Activated naive CD8-positive, alpha-beta T cell treated with anti-CD3 and anti-CD28 coated beads, Interleukin-2, amount 50 U/mL, for 24 hours (primary cell): ENCODE measurements around the gene SLC7A5.
"Not testable (repeated sequence)": the region's sequence is repeated elsewhere in the genome, so short reads cannot be mapped to it uniquely, and the experiment has no call there.

Experiments used
- ATAC-seq: fragments of 150-1000 bp; cut with Tn5 transposase; one replicate; pipeline ENCODE4 v1.10.0; 2021
- DNase-seq: peaks from one replicate; pipeline ENCODE4 v3.0.0; 2021
- H3K27ac Mint-ChIP-seq: one replicate; pipeline ENCODE4 v1.8.0; 2021; ENCODE audit warnings: mild to moderate bottlenecking, mixed read lengths
- H3K27me3 Mint-ChIP-seq: one replicate; pipeline ENCODE4 v1.8.0; 2021; ENCODE audit warnings: mixed read lengths
- H3K36me3 Mint-ChIP-seq: one replicate; pipeline ENCODE4 v1.8.0; 2021; ENCODE audit warnings: low read depth, mixed read lengths
- H3K4me1 Mint-ChIP-seq: one replicate; pipeline ENCODE4 v1.8.0; 2021; ENCODE audit warnings: mixed read lengths
- H3K4me3 Mint-ChIP-seq: one replicate; pipeline ENCODE4 v1.8.0; 2021; ENCODE audit warnings: mild to moderate bottlenecking, moderate library complexity, mixed read lengths
- H3K9me3 Mint-ChIP-seq: one replicate; pipeline ENCODE4 v1.8.0; 2021; ENCODE audit warnings: mixed read lengths

Gene SLC7A5

DNA sequence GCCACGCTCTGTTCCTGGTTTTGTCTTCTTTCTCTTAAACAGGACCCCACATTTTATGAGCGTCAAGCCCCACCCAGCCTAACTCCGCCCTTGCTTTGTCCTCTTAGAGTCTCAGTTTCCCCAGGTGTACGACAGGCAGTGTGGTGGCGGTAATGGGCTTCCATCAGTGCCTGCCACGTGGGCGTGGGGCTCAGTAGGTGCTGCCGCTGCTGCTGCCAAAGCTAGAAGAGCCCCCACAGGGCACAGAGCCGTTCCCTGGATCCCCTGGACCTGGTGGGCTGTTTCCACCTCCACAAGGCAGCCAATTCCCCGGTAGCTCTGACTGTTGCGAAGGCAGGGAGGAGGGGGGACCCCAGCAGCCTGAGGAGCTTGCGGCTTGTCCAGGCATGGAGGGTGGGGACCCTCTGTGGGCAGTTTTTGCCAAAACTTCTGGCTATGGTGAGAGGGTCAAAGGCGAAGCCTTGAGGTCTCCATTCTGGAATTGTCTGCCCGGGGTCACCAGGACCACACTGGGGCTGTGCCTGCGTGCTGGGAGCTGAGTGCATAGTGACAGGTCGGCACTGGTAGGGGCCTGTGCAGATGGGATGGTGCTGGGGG, 27.7 kb upstream of the SLC7A5 start:
- not testable (repeated sequence) for DNase-seq, H3K36me3 Mint-ChIP-seq, H3K27me3 Mint-ChIP-seq, H3K9me3 Mint-ChIP-seq
- peak overlapping the region; percentile 100 for H3K27ac Mint-ChIP-seq
- peak; percentile 3 for ATAC-seq
- peaks cover 60% of the 10 kb centered on the region for H3K4me1 Mint-ChIP-seq
- peak overlapping the region; percentile 72 for H3K4me3 Mint-ChIP-seq

DNA sequence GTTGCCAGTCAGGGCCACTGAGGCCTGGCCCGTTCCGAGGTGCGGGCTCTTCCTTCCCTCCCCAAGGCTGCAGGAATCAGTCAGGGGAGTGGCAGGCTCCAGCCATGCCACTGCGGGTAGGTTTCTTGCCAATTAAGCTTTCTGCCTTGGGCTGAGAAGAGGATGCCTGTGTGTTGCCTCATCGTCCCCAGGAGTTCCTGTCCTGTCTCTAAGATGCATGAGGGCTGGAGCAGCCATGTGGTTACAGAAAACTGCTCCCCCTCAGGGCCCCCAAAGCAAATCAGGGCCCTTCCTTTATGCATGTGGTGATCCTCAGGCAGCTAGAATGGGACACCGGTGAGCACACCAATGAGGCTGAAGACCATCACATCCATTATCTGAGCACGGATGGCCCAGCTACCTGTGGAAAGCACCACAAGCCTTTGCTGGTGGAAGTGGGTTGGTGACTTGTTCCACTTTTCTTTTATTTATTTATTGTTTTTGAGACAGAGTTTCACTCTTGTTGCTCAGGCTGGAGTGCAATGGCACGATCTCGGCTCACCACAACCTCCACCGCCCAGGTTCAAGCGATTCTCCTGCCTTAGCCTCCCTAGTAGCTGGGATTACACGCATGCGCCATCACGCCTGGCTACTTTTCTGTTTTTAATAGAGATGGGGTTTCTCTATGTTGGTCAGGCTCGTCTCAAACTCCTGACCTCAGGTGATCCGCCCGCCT, 27.0 kb upstream of the SLC7A5 start:
- H3K36me3 Mint-ChIP-seq, DNase-seq, H3K27me3 Mint-ChIP-seq, H3K9me3 Mint-ChIP-seq: not testable (repeated sequence)
- peaks cover 60% of the 10 kb centered on the region for H3K4me1 Mint-ChIP-seq
- ATAC-seq, result peak; percentile 4
- H3K4me3 Mint-ChIP-seq, result peak overlapping the region; percentile 70
- peak overlapping the region; percentile 100 for H3K27ac Mint-ChIP-seq

DNA sequence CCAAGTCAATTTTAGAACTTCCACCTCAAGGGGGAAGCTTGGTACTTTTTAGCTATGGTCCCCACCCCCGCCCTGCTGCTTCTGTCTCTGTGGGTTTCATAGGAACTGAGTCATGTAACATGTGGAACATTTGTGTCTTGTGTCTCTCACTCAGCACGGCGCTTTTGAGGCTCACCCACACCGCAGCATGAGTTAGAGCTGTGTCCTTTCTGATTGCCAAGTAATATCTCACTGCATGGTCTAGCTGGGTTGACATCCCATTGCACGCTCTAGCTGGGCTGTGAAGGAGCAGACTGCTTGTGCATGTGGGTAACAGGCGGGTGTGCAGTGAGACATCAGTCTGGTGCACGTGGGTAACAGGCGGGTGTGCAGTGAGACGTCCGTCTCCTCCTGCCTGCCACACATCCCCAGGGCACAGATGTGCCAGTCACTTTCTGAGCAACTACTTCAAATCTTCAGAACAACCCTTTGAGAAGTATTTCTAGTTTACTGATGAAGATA, 26.4 kb upstream of the SLC7A5 start:
- peaks cover 60% of the 10 kb centered on the region for H3K4me1 Mint-ChIP-seq
- ATAC-seq (peak; percentile 96), DNase-seq (peak; percentile 80)
- H3K36me3 Mint-ChIP-seq, result peaks cover 5% of the 10 kb centered on the region
- H3K27me3 Mint-ChIP-seq, result no peaks in the 10 kb centered on the region
- peak overlapping the region; percentile 100 for H3K27ac Mint-ChIP-seq
- no peaks in the 10 kb centered on the region for H3K9me3 Mint-ChIP-seq
- H3K4me3 Mint-ChIP-seq, result peak overlapping the region; percentile 70

DNA sequence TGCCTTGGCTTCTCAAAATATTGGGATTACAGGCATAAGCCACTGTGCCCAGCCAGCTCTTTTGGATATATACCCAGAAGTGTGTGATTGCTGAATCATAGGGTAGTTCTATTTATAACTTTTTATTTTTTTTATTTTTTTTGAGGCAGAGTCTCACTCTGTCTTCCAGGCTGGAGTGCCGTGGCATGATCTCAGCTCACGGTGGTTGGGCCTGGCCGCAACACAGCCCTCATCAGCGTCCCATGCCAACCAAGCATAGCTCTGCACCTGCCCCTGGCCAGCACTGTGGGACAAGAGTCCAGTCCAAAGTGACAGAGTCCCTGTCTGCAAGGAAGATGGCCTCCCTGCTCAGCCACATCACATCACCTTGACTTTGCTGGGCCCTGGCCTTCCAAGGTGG, 24.7 kb upstream of the SLC7A5 start:
- not testable (repeated sequence) for DNase-seq, H3K27me3 Mint-ChIP-seq, H3K36me3 Mint-ChIP-seq, H3K9me3 Mint-ChIP-seq, H3K4me3 Mint-ChIP-seq, ATAC-seq
- H3K4me1 Mint-ChIP-seq, result peaks cover 62% of the 10 kb centered on the region
- H3K27ac Mint-ChIP-seq, result peak overlapping the region; percentile 100

DNA sequence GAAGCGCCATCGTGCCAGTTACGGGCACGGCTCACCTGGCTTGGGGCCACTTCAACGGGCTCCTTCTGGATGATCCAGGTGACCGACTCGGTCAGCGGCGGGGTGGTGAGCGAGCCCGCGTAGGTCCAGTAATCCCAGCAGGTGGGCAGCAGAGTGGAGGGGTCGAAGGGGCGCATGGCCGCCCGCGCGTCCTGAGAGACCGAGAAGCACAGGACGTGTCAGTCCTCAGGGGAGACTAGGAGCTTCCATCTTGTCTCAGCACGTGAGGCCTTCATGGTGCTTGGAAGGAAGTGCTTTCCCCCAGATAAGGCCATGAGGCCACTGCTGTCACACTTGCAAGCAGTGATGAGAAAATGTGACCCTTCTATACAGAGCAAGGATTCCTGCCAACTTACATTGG, 22.5 kb upstream of the SLC7A5 start:
- Mint-ChIP-seq H3K36me3 (peaks cover 5% of the 10 kb centered on the region), H3K27me3 (no peaks in the 10 kb centered on the region), H3K9me3 (peaks cover 5% of the 10 kb centered on the region), H3K27ac (no peak overlapping the region), H3K4me3 (no peak overlapping the region), H3K4me1 (peaks cover 41% of the 10 kb centered on the region)
- DNase-seq (no peak), ATAC-seq (no peak)

DNA sequence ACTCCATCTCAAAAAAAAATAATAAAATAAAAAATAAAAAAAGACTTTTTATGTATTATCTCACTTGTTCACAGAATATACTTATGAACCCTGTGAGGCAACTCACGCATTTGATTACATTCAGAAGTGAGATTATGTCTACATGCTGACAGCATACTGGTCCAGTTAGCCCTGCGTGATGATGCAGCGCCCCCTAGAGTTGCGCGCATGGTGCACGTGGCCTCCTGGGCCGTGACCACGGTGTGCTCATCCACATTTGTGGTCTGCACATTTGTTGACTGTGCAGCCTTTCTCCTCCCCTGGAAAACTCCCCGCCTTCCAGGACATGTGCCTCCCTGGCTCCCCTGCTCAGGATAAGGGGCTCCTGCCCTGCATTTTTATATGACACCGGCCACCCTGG, 20.5 kb upstream of the SLC7A5 start:
- H3K27ac Mint-ChIP-seq, H3K9me3 Mint-ChIP-seq: not testable (repeated sequence)

DNA sequence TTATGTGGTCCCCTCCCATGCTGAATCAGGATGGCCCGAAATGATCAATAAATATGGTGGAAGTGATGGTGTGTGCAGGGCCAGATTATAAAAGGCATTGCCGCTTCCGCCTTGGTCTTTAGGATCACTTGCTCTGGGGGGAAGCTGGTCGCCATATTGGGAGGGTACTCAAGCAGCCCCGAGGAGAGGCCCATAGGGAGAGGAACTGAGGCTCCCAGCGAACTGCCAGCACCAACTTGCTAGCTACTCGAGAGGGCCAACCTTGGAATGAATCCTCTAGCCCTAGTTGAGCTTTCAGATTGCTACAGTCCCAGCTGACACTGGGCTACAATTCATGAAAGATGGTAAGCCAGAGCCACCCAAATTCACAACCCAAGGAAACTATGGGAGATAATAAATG, 19.0 kb upstream of the SLC7A5 start:
- not testable (repeated sequence) for H3K4me3 Mint-ChIP-seq, H3K27me3 Mint-ChIP-seq, H3K36me3 Mint-ChIP-seq, H3K27ac Mint-ChIP-seq, DNase-seq, H3K4me1 Mint-ChIP-seq, ATAC-seq, H3K9me3 Mint-ChIP-seq

More for the DNA sequence above, 20.5 kb upstream of the SLC7A5 start:
- not testable (repeated sequence) for H3K4me3 Mint-ChIP-seq, H3K36me3 Mint-ChIP-seq, H3K27me3 Mint-ChIP-seq
- peak; percentile 64 for DNase-seq
- peaks cover 21% of the 10 kb centered on the region for H3K4me1 Mint-ChIP-seq
- peak; percentile 49 for ATAC-seq

DNA sequence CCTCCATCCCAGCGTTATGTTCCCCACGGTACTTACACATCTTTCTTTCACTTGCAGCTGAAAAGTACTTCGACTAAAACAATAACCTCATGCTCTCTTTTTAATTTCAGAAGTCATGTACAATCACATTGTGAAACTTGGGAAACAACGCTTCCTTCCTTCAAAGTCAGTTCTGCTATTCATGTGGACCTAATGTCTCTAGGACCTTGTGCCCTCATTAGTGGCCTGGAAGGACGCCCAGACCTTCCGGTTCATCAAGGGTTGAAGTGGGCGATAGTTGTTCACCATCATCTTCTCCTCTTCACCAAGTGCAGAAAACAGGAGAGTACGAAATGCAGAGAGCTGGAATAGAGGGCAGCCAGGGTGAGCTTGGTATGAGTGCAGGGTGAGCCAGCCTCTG, 18.6 kb upstream of the SLC7A5 start:
- H3K36me3 Mint-ChIP-seq, H3K9me3 Mint-ChIP-seq, DNase-seq, H3K27ac Mint-ChIP-seq, ATAC-seq, H3K4me1 Mint-ChIP-seq, H3K4me3 Mint-ChIP-seq, H3K27me3 Mint-ChIP-seq: not testable (repeated sequence)

DNA sequence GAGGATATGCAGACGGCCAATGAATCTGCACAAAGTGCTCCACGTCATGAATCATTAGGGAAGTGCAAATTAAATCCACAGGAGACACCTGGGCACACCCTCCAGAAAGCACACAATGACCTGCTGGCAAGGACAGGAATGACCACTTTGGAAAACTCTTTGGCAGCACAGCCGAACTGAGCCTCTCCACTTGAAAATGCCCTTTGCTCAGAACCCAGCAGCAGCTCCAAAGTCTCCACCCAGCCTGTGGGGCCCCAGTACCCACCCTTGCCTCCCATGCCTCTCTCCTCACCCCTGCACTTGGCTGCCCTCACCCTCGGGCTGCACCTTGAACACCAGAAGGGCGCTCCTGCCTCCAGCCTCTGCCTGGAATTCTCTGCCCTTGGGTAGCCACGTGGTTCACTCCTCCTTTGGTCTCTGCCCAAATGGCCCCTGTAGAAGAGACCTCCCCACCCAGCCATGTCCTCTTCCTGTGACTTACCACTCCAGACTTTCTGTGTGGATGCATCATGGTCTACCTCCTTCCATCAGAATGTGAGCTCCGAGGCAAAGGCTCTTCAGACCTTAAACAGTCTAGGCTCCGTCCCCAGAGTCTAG, 16.2 kb upstream of the SLC7A5 start:
- H3K9me3 Mint-ChIP-seq, H3K36me3 Mint-ChIP-seq, H3K27me3 Mint-ChIP-seq, H3K4me3 Mint-ChIP-seq, ATAC-seq, DNase-seq, H3K27ac Mint-ChIP-seq, H3K4me1 Mint-ChIP-seq: not testable (repeated sequence)

DNA sequence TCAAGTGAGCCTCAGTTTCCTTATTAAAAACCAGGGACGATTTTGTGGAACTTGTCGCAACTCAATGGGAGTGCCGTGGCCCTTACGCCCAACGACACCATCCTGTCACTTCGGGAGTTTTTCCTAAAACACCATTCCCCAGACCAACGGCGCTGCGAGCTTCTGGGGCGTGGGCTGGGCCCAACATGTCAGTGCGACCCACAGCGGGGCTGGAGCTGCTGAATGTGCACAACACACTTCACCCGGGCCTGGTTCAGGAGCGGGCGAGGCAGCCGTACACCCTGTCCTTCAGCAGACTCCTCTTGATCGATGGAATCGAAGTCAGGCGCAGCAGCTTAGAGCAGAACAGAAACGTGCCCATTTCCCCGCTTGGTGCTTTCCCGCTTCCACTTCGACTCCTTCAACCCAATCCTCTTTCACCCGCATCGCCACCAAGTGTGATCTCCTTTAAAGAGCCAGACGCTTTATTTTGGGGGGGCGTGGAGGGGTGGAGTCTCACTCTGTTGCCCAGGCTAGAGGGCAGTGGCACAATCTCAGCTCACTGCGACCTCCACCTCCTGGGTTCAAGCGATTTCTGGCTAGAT, 13.2 kb upstream of the SLC7A5 start:
- no peak for ATAC-seq
- peaks cover 2% of the 10 kb centered on the region for H3K27me3 Mint-ChIP-seq
- peaks cover 16% of the 10 kb centered on the region for H3K4me1 Mint-ChIP-seq
- DNase-seq, result no peak
- no peak overlapping the region for H3K4me3 Mint-ChIP-seq
- peaks cover 8% of the 10 kb centered on the region for H3K9me3 Mint-ChIP-seq
- no peaks in the 10 kb centered on the region for H3K36me3 Mint-ChIP-seq
- H3K27ac Mint-ChIP-seq, result no peak overlapping the region

DNA sequence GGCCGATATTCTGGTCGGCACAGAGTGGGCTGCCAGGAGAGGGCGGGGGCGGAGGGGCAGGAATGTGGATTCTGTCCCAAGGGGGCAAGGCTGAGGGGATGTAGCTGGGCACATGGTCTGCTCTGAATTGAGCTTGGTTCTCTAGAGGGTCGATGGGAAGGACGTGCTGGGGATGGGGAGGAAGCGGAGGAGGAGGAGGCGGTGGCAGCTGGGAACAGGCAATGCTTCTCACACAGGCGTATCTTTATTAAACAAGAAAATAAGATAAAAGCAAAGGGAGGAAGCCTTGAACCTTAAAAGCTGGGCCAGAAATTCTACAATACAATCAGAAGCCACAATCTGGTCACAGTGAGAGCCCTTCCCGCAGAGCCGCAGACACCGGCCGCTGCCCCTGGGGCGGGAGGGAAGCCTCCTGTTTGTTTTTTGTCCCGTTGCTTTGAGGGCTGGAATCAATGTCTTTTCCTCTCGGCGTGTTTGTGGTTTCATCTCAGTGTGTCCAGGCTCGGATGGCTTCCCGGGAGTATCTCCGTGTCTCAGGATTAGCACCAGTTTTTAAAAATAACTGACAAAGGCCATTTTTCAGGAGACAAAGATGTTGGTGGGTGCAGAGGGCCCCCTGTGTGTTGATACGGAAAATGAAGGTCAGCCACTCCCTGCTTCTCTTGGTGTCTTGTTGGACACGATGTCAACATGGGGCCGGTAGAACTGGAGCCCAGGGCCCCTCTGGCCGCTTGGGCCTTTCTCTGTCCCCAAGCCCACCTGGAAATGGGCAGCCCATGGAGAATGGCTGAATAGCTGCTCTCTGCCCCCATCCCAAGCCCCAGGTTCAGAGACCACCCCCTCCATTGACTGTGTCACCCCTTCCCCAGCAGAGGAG, 12.3 kb upstream of the SLC7A5 start:
- no peak for ATAC-seq

DNA sequence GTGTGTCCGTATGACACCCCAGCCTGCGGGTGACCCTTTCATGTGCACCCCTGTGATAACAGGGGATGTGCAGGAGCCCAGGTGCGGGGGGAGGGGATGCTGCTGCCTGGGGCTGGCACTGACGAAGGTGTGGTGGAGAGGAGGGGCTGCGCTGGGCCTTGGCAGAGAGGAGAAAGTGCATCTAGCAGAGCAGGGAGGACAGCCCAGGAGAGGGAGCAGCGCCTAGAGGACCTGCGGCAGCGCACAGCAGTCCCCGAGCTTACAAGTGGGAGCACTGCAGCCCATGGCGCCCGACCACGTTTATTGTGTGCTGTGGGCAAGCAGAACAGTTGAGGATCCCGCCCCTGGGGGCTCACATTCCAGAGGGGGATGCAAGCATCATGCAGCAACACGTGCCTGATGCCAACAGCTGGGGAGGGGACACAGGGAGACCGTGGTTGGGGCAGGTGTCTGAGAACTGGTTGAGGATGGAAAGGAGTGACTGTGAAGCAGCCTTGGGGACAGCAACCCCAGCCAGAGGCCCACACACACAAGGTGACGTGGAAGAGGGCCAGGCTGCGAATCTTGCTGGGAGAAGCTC, 10.9 kb upstream of the SLC7A5 start:
- H3K27me3 Mint-ChIP-seq, result peaks cover 2% of the 10 kb centered on the region
- no peak overlapping the region for H3K4me3 Mint-ChIP-seq
- DNase-seq, result no peak
- H3K9me3 Mint-ChIP-seq, result peaks cover 8% of the 10 kb centered on the region
- no peak overlapping the region for H3K27ac Mint-ChIP-seq
- peaks cover 37% of the 10 kb centered on the region for H3K4me1 Mint-ChIP-seq
- no peak for ATAC-seq
- H3K36me3 Mint-ChIP-seq, result peaks cover under 1% of the 10 kb centered on the region

More for the DNA sequence above, 12.3 kb upstream of the SLC7A5 start:
- Mint-ChIP-seq H3K27ac (no peak overlapping the region), H3K9me3 (peaks cover 8% of the 10 kb centered on the region), H3K36me3 (no peaks in the 10 kb centered on the region), H3K4me1 (peaks cover 24% of the 10 kb centered on the region), H3K27me3 (peaks cover 2% of the 10 kb centered on the region), H3K4me3 (no peak overlapping the region)
- DNase-seq, result no peak

DNA sequence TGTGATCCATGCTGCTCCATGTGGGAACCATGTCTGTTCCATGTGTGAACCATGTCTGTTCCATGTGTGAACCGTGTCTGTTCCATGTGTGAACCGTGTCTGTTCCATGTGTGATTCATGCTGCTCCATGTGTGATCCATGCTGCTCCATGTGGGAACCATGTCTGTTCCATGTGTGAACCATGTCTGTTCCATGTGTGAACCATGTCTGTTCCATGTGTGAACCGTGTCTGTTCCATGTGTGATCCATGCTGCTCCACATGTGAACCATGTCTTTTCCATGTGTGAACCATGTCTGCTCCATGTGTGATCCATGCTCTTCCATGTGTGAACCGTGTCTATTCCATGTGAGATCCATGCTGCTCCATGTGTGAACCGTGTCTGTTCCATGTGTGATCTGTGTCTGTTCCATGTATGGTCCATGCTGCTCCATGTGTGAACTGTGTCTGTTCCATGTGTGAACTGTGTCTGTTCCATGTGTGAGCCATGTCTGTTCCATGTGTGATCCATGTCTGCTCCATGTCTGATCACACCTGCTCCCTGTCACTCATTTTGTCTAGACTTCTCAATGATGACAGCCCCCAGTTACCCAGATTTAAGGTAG, 10.2 kb upstream of the SLC7A5 start:
- H3K4me1 Mint-ChIP-seq, result peaks cover 44% of the 10 kb centered on the region
- H3K9me3 Mint-ChIP-seq, ATAC-seq, H3K4me3 Mint-ChIP-seq, DNase-seq, H3K27ac Mint-ChIP-seq, H3K27me3 Mint-ChIP-seq, H3K36me3 Mint-ChIP-seq: not testable (repeated sequence)
